CD14-positive monocyte (primary cell): Measurements from ENCODE around the gene FBXL2. TPM values are rescaled to one million over a fixed set of nuclear protein-coding genes. Genes with fewer than 3 reads are reported as not detected.

Experiments used
- DNase-seq, 3 donors: peaks; one replicate each; pipeline ENCODE4 v3.0.0-alpha.2; 2011 to 2022
- H2AFZ ChIP-seq: 2 replicates; pipeline ENCODE4 v1.6.0; 2012; ENCODE audit warnings: mild to moderate bottlenecking, low read depth, low read length, inconsistent platforms; ENCODE audit not compliant: insufficient read depth, poor library complexity, severe bottlenecking
- H3K27ac ChIP-seq, 2 donors: 1 replicate in 1 of 2; 2 replicates in 1 of 2; pipeline ENCODE4 v1.5.1; 2012 to 2013; ENCODE audit warnings: low read length in 2 of 2, control low read depth in 1 of 2, inconsistent platforms in 1 of 2, low read depth in 1 of 2, mild to moderate bottlenecking in 1 of 2
- H3K27me3 ChIP-seq, 2 donors: one replicate each; pipeline versions ENCODE4 v1.6.0 to v1.6.1; 2011 to 2013; ENCODE audit warnings: low read length in 2 of 2; ENCODE audit not compliant: control insufficient read depth in 2 of 2, insufficient read depth in 2 of 2
- H3K36me3 ChIP-seq, 2 donors: replicated peaks in 1 of 2; 1 replicate in 1 of 2; 2 replicates in 1 of 2; pipeline versions ENCODE4 v1.5.1 to v1.6.1; 2012 to 2013; ENCODE audit warnings: low read length in 2 of 2, control low read depth in 1 of 2, inconsistent platforms in 1 of 2, mild to moderate bottlenecking in 1 of 2; ENCODE audit not compliant: insufficient read depth in 2 of 2, control insufficient read depth in 1 of 2
- H3K4me1 ChIP-seq, 2 donors: 1 replicate in 1 of 2; 2 replicates in 1 of 2; pipeline versions ENCODE4 v1.5.1 to v1.6.1; 2012 to 2013; ENCODE audit warnings: low read length in 2 of 2, control low read depth in 1 of 2, inconsistent platforms in 1 of 2, mild to moderate bottlenecking in 1 of 2, moderate library complexity in 1 of 2; ENCODE audit not compliant: insufficient read depth in 2 of 2, control insufficient read depth in 1 of 2
- H3K4me2 ChIP-seq: replicated peaks from 2 replicates; pipeline ENCODE3; 2012; ENCODE audit warnings: low read length, moderate library complexity, mild to moderate bottlenecking; ENCODE audit not compliant: poor library complexity, severe bottlenecking; ENCODE audit errors: extremely low read depth
- H3K4me3 ChIP-seq, 3 experiments: fragments of 200-600 bp in 1 of 3; sonication (generic) in 1 of 3; replicated peaks in 1 of 3; 1 replicate in 2 of 3; 2 replicates in 1 of 3; pipeline ENCODE4 v1.5.1; 2011 to 2013; ENCODE audit warnings: low read length in 3 of 3, mild to moderate bottlenecking in 3 of 3, control low read depth in 2 of 3, low read depth in 2 of 3, inconsistent platforms in 1 of 3, moderate library complexity in 1 of 3
- H3K79me2 ChIP-seq: 2 replicates; pipeline ENCODE4 v1.6.0; 2012; ENCODE audit warnings: mild to moderate bottlenecking, control low read depth, inconsistent platforms, low read length, moderate library complexity; ENCODE audit not compliant: insufficient read depth
- H3K9ac ChIP-seq: 2 replicates; pipeline ENCODE4 v1.6.0; 2017; ENCODE audit warnings: low read length, mild to moderate bottlenecking; ENCODE audit not compliant: insufficient read depth, poor library complexity, severe bottlenecking
- H3K9me3 ChIP-seq, 2 donors: replicated peaks in 1 of 2; 1 replicate in 1 of 2; 2 replicates in 1 of 2; pipeline versions ENCODE4 v1.5.1 to v1.6.1; 2012 to 2013; ENCODE audit warnings: low read length in 2 of 2, control low read depth in 1 of 2; ENCODE audit not compliant: control insufficient read depth in 1 of 2, insufficient read depth in 1 of 2
- H4K20me1 ChIP-seq: 2 replicates; pipeline ENCODE4 v1.6.0; 2012; ENCODE audit warnings: mild to moderate bottlenecking, low read length, control low read depth, moderate library complexity; ENCODE audit not compliant: insufficient read depth
- H3K27ac Mint-ChIP-seq, 7 donors: one replicate each; pipeline ENCODE4 v1.8.0; 2020; ENCODE audit warnings: mild to moderate bottlenecking in 7 of 7, mixed read lengths in 7 of 7, moderate library complexity in 6 of 7, inconsistent platforms in 2 of 7
- H3K27me3 Mint-ChIP-seq, 3 donors: one replicate each; pipeline ENCODE4 v1.8.0; 2021 to 2022; ENCODE audit warnings: low read depth in 3 of 3, mild to moderate bottlenecking in 3 of 3, mixed read lengths in 3 of 3, moderate library complexity in 3 of 3, inconsistent platforms in 1 of 3
- H3K36me3 Mint-ChIP-seq, 2 donors: one replicate each; pipeline ENCODE4 v1.8.0; 2020; ENCODE audit warnings: mixed read lengths in 2 of 2, inconsistent platforms in 1 of 2, mild to moderate bottlenecking in 1 of 2
- H3K4me1 Mint-ChIP-seq: one replicate; pipeline ENCODE4 v1.8.0; 2020; ENCODE audit warnings: mild to moderate bottlenecking, mixed read lengths
- H3K4me3 Mint-ChIP-seq, 2 donors: one replicate each; pipeline ENCODE4 v1.8.0; 2020; ENCODE audit warnings: mild to moderate bottlenecking in 2 of 2, mixed read lengths in 2 of 2, moderate library complexity in 1 of 2
- H3K9me3 Mint-ChIP-seq, 7 donors: one replicate each; pipeline ENCODE4 v1.8.0; 2020 to 2022; ENCODE audit warnings: mixed read lengths in 7 of 7, mild to moderate bottlenecking in 6 of 7, moderate library complexity in 6 of 7, inconsistent platforms in 2 of 7
- WGBS: methylation state at CpG from one replicate; pipeline ENCODE4 v1.1.5; 2013; ENCODE audit warnings: missing lambda C conversion rate; ENCODE audit not compliant: insufficient coverage; 5-methylcytosine and 5-hydroxymethylcytosine counted together
- intact Hi-C, 2 donors: fragments of 100-400 bp; cut with micrococcal nuclease; formaldehyde crosslinking; loops; one replicate each; pipeline versions ENCODE4 v1.15.0 to v1.15.1; 2023
- polyA plus RNA-seq, 3 donors: library from polyadenylated mRNA; depleted of rRNA in 1 of 3; unstranded in 2 of 3; stranded (reverse) in 1 of 3; fragments of 300-500 nt in 2 of 3; fragments of >200 nt in 1 of 3; fragmentation: Illumina TruSeq in 2 of 3; gene quantifications; 1 replicate in 2 of 3; 2 replicates in 1 of 3; pipeline ENCODE4 v1.2.3, GENCODE V29; 2012 to 2021
- TF ChIP-seq, protein P1 (sequence below): fragments of 200-600 bp; IDR thresholded peaks from one replicate; pipeline ENCODE4 v1.8.0; 2022; ENCODE audit warnings: antibody characterized with exemption, mild to moderate bottlenecking

FBXL2 gene
- polyA plus RNA-seq, 3 donors: not detected

DNA sequence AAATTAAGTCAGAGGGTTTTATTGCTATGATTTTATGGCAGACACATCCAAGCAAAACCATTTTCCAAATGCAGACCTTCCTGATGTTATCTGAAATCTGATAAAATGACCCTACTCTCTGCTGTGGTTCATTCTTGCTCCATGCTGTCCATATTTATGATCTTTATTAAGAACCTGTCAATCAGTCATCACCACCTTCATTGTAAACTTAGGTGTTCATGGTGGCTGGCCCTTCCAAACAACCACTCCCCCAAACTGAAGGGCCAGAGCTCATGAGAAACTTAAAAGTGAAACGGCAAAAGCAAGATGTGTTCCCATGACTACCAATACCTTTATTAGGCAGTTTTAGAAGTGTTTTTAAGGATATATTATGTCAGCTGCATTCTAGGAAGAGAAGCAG is 109.4 kb downstream of the FBXL2 start:
- Mint-ChIP-seq H3K4me3 (no peak overlapping the region), H3K4me1 (peaks cover 17% of the 10 kb centered on the region), H3K27ac (peak overlapping the region in 3 of 7 donors; percentile 35 to 72 (median 65)), H3K36me3 (peaks cover 47 to 61% of the 10 kb centered on the region in 2 donors), H3K27me3 (peaks cover 0 to 2% (median 0%) of the 10 kb centered on the region in 3 donors), H3K9me3 (peaks cover 0 to 3% (median 0%) of the 10 kb centered on the region in 7 donors)
- no peaks in the 10 kb centered on the region for H3K9me3 ChIP-seq
- H4K20me1 ChIP-seq: peaks cover 5% of the 10 kb centered on the region
- peaks cover 44 to 66% of the 10 kb centered on the region in 2 donors for H3K36me3 ChIP-seq
- no peak overlapping the region for H2AFZ ChIP-seq
- H3K4me1 ChIP-seq: peaks cover 2 to 8% of the 10 kb centered on the region in 2 donors
- WGBS: no CpG with 5 or more reads among the region's 1 CpG
- H3K4me2 ChIP-seq: no peak overlapping the region
- H3K9ac ChIP-seq: no peak overlapping the region
- peak overlapping the region in 1 of 2 donors; percentile 20 for H3K27ac ChIP-seq
- DNase-seq: no peak
- no peak overlapping the region for H3K4me3 ChIP-seq
- H3K27me3 ChIP-seq: no peaks in the 10 kb centered on the region
- intact Hi-C loops: no loop called here
- no peaks in the 10 kb centered on the region for H3K79me2 ChIP-seq
- TF ChIP-seq, protein P1, sequence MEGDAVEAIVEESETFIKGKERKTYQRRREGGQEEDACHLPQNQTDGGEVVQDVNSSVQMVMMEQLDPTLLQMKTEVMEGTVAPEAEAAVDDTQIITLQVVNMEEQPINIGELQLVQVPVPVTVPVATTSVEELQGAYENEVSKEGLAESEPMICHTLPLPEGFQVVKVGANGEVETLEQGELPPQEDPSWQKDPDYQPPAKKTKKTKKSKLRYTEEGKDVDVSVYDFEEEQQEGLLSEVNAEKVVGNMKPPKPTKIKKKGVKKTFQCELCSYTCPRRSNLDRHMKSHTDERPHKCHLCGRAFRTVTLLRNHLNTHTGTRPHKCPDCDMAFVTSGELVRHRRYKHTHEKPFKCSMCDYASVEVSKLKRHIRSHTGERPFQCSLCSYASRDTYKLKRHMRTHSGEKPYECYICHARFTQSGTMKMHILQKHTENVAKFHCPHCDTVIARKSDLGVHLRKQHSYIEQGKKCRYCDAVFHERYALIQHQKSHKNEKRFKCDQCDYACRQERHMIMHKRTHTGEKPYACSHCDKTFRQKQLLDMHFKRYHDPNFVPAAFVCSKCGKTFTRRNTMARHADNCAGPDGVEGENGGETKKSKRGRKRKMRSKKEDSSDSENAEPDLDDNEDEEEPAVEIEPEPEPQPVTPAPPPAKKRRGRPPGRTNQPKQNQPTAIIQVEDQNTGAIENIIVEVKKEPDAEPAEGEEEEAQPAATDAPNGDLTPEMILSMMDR: no peak

DNA sequence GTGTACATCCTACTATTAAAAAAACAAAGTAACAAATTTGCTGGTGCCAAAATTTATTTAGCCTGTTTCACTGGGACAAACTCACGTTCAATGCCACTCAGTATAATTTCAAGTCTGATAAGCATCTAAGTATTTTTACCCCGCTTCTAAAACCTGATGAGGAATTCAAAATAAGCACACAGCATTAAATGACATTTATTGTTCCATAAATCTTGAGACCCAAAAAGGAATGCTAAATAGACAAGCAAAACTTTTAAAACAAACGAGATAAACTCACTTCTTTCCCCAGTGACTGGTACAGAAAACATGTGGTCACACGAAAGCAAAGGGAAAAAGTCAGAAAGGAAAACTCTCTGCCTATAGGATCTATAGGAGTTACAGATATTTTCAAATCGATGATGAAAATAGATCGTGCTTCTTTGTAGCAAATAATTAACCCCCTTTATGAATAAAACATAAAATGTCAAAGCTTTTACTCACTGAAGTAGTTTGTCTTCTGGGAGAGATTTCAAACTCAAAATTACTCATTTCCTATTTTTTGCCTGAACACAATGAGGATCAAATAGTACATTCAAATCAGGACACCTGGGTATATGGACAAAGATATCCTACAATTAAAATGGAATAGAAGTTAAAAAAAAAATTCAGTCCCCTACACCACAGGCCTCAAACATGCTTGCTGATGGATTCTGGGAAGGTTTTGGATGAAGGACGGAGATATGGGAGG is 111.3 kb downstream of the FBXL2 start:
- Histone ChIP-seq H3K27me3 (no peaks in the 10 kb centered on the region), H3K79me2 (no peaks in the 10 kb centered on the region), H3K9ac (no peak overlapping the region), H3K4me2 (no peak overlapping the region), H3K36me3 (peaks cover 60 to 85% of the 10 kb centered on the region in 2 donors), H3K4me3 (no peak overlapping the region), H4K20me1 (peaks cover 5% of the 10 kb centered on the region), H3K27ac (no peak overlapping the region), H3K9me3 (no peaks in the 10 kb centered on the region), H3K4me1 (peaks cover 2 to 8% of the 10 kb centered on the region in 2 donors), H2AFZ (no peak overlapping the region)
- Mint-ChIP-seq H3K27me3 (peaks cover 0 to 2% (median 0%) of the 10 kb centered on the region in 3 donors), H3K9me3 (peaks cover 0 to 3% (median 0%) of the 10 kb centered on the region in 7 donors), H3K36me3 (peaks cover 65 to 79% of the 10 kb centered on the region in 2 donors), H3K27ac (peak overlapping the region in 2 of 7 donors; percentile 42 to 43), H3K4me1 (peaks cover 17% of the 10 kb centered on the region), H3K4me3 (no peak overlapping the region)
- 100% methylated on average over 2 of the region's 7 CpGs for WGBS
- no peak for DNase-seq
- intact Hi-C loops: no loop called here
- TF ChIP-seq, protein P1: no peak
